Peyer's patch (tissue), 4 donors: ENCODE results near the gene HBG2. TPM values are rescaled to one million over a fixed set of nuclear protein-coding genes. Genes with fewer than 3 reads are reported as not detected.

Source experiments
- DNase-seq, 3 donors: peaks; one replicate each; pipeline ENCODE4 v3.0.0-alpha.2; 2017 to 2019
- H3K27ac ChIP-seq, 4 donors: fragments of 200-600 bp; sonication (generic); one replicate each; pipeline ENCODE4 v1.5.1; 2016 to 2019
- H3K27me3 ChIP-seq, 2 donors: fragments of 200-600 bp; sonication (generic); one replicate each; pipeline ENCODE4 v1.5.1; 2019
- H3K36me3 ChIP-seq, 3 donors: fragments of 200-600 bp; sonication (generic); one replicate each; pipeline ENCODE4 v1.5.1; 2016 to 2019
- H3K4me1 ChIP-seq, 4 donors: fragments of 200-600 bp; sonication (generic); one replicate each; pipeline ENCODE4 v1.5.1; 2016 to 2019
- H3K4me3 ChIP-seq, 4 donors: fragments of 200-600 bp; sonication (generic); 1 replicate in 3 of 4; 2 replicates in 1 of 4; pipeline ENCODE4 v1.5.1; 2016 to 2019; ENCODE audit warnings: mild to moderate bottlenecking in 1 of 4
- H3K9me3 ChIP-seq, 4 donors: fragments of 200-600 bp; sonication (generic); one replicate each; pipeline ENCODE4 v1.5.1; 2016 to 2019; ENCODE audit warnings: mild to moderate bottlenecking in 1 of 4
- CTCF ChIP-seq, 6 experiments: fragments of 450-650 bp in 4 of 6; fragments of 200-600 bp in 2 of 6; sonication (generic) in 1 of 6; IDR thresholded peaks; one replicate each; pipeline ENCODE4 v1.5.1; 2017 to 2019; ENCODE audit warnings: antibody characterized with exemption in 6 of 6, mild to moderate bottlenecking in 3 of 6, moderate library complexity in 1 of 6
- POLR2A ChIP-seq, 2 donors: fragments of 450-650 bp; IDR thresholded peaks; one replicate each; pipeline ENCODE4 v1.5.1; 2017; ENCODE audit warnings: antibody characterized with exemption in 2 of 2, mild to moderate bottlenecking in 2 of 2, moderate library complexity in 2 of 2
- total RNA-seq, 4 donors: library from RNA; depleted of rRNA; stranded (reverse); fragments of >200 nt; gene quantifications; one replicate each; pipeline ENCODE4 v1.1.0, GENCODE V29; 2016

HBG2 gene
- total RNA-seq, 4 donors from 2014 or later: not detected

- Histone ChIP-seq H3K27me3 (no peaks in the 10 kb centered on the region), H3K4me1 (no peaks in the 10 kb centered on the region), H3K27ac (no peak overlapping the region), H3K9me3 (no peaks in the 10 kb centered on the region), H3K4me3 (no peak overlapping the region), H3K36me3 (no peaks in the 10 kb centered on the region)
- DNase-seq: no peak
- TF ChIP-seq POLR2A (IDR thresholded peaks at IDR 0.05) (no peak), CTCF (IDR thresholded peaks at IDR 0.05) (no peak)
Observed at GRCh38 chr11:5231111-5231510, 23.5 kb downstream of the HBG2 start.

GRCh38 chr11:5230266-5230665 is 24.3 kb downstream of the HBG2 start:
- DNase-seq: no peak
- Histone ChIP-seq H3K27ac (no peak overlapping the region), H3K4me1 (no peaks in the 10 kb centered on the region), H3K4me3 (no peak overlapping the region), H3K9me3 (no peaks in the 10 kb centered on the region), H3K36me3 (no peaks in the 10 kb centered on the region), H3K27me3 (no peaks in the 10 kb centered on the region)
- TF ChIP-seq CTCF (IDR thresholded peaks at IDR 0.05) (no peak), POLR2A (IDR thresholded peaks at IDR 0.05) (no peak)

- H3K9me3 ChIP-seq: no peaks in the 10 kb centered on the region
- no peaks in the 10 kb centered on the region for H3K4me1 ChIP-seq
- H3K4me3 ChIP-seq: no peak overlapping the region
- TF ChIP-seq CTCF (IDR thresholded peaks at IDR 0.05): no peak
- TF ChIP-seq POLR2A (IDR thresholded peaks at IDR 0.05): no peak
- H3K36me3 ChIP-seq: no peaks in the 10 kb centered on the region
- DNase-seq: no peak
- no peaks in the 10 kb centered on the region for H3K27me3 ChIP-seq
- no peak overlapping the region for H3K27ac ChIP-seq
Observed at GRCh38 chr11:5229796-5230195, 24.8 kb downstream of the HBG2 start.

- TF ChIP-seq POLR2A (IDR thresholded peaks at IDR 0.05) (no peak), CTCF (IDR thresholded peaks at IDR 0.05) (no peak)
- Histone ChIP-seq H3K9me3 (no peaks in the 10 kb centered on the region), H3K27me3 (no peaks in the 10 kb centered on the region), H3K4me1 (no peaks in the 10 kb centered on the region), H3K27ac (no peak overlapping the region), H3K36me3 (no peaks in the 10 kb centered on the region), H3K4me3 (no peak overlapping the region)
- DNase-seq: no peak
Observed at GRCh38 chr11:5229356-5229755, 25.2 kb downstream of the HBG2 start.

GRCh38 chr11:5228124-5228523 is 26.5 kb downstream of the HBG2 start:
- Histone ChIP-seq H3K27me3 (no peaks in the 10 kb centered on the region), H3K4me3 (no peak overlapping the region), H3K4me1 (no peaks in the 10 kb centered on the region), H3K27ac (no peak overlapping the region), H3K36me3 (no peaks in the 10 kb centered on the region), H3K9me3 (no peaks in the 10 kb centered on the region)
- TF ChIP-seq POLR2A (IDR thresholded peaks at IDR 0.05) (no peak), CTCF (IDR thresholded peaks at IDR 0.05) (no peak)
- DNase-seq: no peak

- TF ChIP-seq POLR2A (IDR thresholded peaks at IDR 0.05) (no peak), CTCF (IDR thresholded peaks at IDR 0.05) (no peak)
- Histone ChIP-seq H3K36me3 (no peaks in the 10 kb centered on the region), H3K4me1 (no peaks in the 10 kb centered on the region), H3K27ac (no peak overlapping the region), H3K4me3 (no peak overlapping the region), H3K9me3 (no peaks in the 10 kb centered on the region), H3K27me3 (no peaks in the 10 kb centered on the region)
- no peak for DNase-seq
Observed at GRCh38 chr11:5227681-5228080, 26.9 kb downstream of the HBG2 start.
